Stimulated activated CD4-positive, alpha-beta T cell treated with anti-CD3 and anti-CD28 coated beads, Interleukin-12 subunit alpha, Interleukin-12 subunit beta, amount 100 ng/mL, for 48 hours (primary cell): ENCODE data around the gene LDLRAD4.
"Not testable (repeated sequence)": the region's sequence is repeated elsewhere in the genome, so short reads cannot be mapped to it uniquely, and the experiment has no call there.

Source experiments
- DNase-seq, 3 donors: peaks; one replicate each; pipeline ENCODE4 v3.0.0-alpha.2; 2020; ENCODE audit warnings: low read depth in 2 of 3, low spot score in 1 of 3

The LDLRAD4 gene

DNA sequence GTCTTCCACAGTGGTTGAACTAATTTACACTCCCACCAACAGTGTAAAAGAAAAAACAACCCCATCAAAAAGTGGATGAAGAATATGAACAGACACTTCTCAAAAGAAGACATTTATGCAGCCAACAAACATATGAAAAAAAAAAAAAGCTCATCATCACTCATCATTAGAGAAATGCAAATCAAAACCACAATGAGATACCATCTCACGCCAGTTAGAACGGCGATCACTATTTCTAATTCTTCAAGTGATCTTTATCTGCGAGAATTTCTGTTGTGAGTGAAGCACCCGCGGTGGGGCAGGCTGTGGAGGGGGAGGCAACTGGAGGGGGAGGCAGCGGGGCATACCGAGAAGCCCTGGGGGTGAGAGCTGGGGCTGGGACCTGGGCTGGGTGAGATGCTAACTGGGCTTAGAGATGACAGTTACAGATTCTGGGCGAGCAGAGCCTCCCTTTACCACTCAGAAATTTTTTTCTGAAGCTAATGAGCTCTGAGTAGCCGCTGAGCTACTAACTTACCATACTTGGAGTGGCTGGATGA lies 389.5 kb downstream of the LDLRAD4 start:
- not testable (repeated sequence) for DNase-seq

DNA sequence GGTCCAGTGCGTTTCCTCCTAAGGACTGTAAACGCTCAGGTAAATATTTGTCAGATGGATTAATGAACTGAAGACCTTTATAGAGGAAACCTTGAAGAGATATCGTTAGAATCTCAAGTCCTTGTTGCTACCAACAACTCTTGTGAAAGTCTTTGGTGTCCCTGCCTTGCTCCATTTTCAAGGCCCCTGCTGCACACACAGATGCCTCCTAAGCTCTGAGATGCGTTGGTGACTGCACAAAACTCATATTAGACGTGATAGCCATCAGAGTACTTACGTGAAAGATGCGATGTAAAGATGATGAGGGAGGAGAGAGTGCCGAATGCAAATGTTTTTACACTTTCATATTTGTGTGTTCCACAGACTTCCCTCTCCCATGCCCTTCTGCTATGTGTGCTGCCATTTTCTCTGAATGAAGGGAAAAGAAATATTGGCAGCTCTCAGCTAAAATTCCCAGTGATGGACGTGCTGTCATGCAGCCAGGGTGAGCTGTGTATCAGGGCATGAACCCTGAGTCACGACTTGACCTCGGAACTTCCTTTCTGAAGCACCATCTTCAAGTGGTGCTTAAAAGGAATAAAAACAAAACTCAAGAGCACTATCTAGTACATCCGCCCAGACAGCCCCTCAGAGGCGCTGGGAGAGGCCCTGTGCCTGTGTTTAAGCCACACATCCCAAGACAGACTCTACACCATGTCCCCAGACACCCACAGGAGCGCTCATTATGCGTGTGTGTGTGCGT lies 390.4 kb downstream of the LDLRAD4 start:
- DNase-seq: no peak

DNA sequence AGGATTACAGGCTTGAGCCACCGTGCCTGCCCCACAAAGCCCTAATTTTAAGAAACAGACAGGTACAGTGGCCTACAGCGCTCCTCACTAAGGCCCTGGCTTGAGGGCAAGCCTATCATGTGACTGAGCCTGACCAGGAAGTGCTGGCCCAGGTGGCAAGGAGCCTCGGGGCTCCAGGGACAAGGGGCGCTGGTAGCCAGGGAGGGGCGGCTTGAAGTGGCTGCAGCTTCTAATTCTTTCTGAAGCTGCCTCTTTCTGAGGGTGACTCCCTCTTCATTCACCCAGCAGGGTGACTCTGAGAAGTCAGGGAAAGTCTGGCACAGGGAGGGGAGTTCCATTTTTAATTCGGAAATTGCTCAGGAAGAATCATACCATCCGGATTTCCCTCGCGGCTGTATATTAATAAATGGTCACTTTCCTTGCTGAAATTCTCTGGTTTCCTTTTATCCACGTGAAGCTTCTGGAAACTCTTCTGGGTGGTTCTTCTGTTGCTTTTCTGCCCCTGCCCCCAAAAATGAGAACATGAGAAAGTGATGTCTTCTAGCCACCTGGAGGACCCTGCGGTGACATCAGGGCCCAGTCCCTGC lies 392.1 kb downstream of the LDLRAD4 start:
- DNase-seq: no peak

DNA sequence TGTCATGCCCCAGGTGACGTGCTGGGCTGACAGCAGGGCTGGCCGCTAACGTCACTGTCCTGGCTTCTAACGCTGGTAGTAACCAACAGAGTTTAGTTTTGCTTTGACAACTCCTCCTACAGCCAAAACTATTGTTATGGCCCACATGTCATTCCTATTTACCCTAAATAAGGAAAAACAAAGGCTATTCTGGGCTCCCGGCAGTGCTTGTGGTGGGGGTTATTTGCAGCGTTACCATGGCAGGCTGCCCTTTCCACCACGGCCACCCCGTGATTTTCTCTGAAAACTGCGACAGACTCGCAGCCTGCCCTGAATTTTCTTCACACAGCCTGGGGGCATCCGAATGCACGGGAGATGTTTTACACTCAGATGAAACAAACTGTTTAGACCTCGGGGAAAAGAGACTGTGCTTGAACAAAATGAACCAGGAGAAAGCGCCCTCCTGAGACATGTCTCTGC lies 392.6 kb downstream of the LDLRAD4 start:
- no peak for DNase-seq

DNA sequence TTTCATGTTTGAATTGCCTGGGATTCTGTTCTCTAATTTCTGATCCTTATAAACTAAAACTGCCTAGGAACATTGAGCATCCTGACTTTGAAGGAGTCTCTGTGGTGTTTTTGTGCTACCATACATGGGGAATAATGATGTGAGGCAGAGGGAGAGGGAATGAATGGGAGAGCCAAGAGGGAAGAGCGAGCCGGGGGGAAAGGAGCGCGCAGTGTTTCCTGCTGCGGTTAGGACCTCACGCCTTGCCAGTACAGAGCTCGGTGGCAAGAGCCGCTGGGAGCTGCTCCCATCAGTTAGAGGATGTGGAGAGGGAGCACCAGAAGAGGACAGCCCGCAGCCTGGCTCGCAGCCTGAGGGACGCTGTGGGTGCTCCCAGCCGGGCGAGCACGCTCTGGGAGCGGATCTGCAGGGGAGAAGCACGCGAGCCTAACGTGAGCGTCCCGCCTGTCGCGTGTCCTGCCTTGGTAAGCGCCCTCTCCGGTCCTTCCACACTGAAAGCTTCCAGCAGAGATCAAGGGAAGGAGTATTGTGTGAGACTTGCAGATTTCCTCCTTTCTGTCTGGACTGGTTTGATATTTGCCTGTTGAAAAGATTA lies 393.1 kb downstream of the LDLRAD4 start:
- no peak for DNase-seq

DNA sequence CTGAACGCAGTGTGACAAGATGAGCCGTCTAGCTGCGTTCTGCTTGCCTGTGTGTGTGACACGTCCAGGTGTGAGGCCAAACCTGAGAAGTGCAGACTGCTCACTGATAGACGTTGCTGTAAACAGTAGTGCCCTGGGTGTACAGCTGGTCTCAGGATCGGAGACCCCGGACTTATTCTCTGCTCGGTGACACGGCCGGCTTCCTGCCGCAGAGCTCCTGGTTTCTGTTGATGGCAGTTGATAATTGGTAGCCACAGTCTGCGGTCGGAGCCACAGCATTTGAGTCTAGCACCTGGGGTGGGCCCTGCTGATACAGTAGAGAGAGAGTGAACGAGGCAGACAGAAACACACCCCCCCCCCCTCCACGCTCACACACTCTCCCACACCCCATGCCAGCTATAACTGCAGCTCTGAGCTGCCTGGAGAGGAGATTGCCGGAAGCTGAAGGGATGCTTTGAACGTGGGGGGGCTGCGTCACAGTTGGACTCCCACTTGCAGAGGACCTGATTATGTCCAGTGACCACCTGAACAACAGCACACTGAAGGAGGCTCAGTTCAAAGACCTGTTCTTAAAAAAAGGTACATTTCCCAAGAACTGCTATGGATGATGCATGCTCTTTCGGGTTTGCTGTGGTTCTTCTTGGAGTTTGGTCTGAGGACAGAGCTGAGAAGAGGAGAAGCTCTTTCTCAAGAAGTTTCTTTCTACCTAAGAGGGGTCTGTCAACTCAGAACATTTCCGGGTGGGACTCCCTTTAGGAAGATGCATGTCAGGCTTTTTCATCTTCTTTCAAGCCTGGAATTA lies 393.8 kb downstream of the LDLRAD4 start:
- peak; percentile 57 to 62 (median 62) for DNase-seq

DNA sequence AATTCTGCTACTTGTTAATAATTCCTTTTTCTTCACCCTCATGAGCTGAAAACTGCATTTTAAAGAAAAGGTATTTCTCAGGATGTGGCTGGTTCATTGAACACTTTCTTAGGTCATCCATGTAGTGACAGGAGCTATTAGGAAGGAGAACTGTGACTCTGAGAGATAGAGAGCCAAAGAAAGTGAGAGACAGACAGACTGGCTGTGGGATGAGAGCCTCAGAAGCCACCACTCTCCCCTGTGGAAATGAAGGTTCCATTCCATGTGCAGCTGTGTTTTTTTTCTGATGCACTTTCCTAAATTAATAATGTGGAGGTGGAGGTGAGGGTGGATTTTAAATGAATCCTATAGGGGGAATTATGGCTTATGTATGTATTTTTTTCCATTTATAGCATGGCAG lies 394.5 kb downstream of the LDLRAD4 start:
- no peak for DNase-seq

DNA sequence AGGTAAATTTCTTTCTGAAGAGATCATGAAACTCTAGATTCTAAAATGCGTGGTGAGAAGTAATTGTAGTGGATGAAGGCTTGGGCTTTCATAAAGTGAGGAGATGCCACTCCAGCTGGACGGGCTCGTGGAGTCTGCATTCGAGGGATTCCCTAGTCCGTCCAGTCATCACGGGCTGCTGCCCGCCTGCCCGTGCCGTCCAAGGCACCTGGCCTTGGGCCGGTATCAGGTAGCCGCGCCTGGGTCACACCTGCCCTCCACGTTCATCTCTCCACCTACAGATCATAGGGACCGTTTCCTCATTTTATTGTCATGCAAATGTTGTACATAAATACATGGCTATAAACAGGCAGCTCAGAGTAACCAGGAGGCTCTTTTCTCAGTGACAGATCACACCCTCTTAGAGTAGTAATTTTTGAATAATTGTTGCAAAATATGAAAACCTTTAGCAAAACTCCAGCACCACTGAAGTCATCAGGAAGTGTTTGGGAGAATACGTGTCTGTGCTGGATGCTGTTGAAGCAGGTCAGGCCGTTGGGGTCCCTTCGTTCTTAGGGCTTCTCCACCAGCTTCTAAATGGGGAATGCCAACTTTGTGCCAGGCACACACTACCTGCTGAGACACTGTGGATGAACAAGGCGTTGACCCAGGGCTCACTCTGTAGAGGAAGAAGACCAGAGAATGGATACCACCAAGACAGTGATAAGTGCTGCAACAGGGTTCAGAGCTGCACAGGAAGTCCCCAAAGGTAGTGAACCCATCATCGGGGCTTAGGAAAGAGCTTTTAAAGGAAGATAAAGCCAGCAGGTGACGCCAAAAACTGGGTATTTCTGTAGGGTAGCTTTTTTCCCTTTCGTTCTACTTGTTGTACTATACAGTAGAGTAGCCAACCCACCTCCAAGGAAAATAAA lies 395.3 kb downstream of the LDLRAD4 start:
- no peak for DNase-seq

DNA sequence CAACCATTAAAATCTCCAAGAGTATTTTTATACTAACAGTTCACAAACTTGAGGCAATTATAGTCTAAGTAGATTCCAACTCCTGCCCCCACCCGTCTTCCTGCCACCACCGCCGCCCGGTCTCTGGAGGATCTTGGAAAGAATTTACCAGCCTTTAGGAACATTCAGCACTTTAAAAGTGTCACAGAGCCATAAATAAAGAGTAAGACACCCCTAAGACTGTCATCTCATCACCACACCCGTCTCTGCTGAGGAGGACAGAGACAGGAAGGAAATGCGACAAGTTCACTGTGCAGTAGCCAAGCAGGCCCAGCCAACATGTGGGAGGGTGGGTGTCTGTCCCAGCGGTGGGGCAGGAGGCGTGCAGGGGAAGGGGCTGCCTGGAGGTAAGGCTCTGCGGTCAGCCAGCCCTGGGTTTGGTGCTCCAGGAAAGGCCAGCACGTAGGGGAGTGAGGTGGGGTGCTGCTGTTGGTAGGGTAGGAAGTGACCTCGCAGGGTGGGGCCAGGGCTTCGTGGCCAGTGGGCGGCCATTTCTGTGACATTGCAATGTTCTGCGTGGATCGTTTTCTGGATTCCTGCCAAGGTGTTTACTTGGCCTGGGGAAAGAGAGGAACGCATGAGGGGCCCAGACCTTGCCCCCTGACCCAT lies 396.2 kb downstream of the LDLRAD4 start:
- no peak for DNase-seq

DNA sequence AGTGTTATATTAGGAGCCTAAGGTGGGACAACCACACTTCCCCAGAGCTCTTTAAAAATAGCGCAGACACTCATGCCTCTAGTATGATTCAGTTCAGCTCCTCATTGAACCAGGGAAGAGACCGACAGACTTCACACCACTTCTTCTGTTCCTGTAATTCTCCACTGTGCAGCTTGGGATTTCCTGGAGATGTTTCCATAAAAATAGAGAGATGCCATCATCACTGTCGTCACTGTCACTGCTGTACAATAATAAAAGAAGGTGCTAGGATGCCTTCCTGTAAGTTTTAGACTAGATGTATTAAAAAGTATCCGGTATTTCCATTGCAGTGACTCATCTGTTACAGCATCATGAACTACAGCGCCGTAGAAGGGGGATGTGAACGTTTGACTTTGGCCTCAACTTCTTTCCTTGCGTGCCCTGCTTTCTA lies 396.9 kb downstream of the LDLRAD4 start:
- no peak for DNase-seq

DNA sequence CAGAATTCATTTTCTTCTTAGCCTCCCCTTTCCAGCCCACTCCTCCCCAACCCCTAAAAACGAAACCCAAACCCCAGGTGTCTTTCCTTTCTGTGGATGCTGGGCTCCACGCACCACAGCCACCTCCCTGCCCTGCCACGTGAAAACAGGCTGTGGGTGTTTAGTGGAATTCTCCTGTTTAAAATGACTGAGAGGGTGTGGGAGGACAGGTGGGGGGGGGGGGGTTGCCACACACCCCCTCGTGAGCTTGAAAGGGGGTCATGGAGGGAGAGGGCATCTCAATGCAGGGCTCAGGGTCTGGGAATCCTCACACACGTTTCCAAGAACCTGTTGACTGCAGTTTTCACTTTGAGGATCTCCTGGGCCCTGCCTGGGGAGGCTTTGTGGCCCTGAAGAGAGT lies 397.5 kb downstream of the LDLRAD4 start:
- no peak for DNase-seq

DNA sequence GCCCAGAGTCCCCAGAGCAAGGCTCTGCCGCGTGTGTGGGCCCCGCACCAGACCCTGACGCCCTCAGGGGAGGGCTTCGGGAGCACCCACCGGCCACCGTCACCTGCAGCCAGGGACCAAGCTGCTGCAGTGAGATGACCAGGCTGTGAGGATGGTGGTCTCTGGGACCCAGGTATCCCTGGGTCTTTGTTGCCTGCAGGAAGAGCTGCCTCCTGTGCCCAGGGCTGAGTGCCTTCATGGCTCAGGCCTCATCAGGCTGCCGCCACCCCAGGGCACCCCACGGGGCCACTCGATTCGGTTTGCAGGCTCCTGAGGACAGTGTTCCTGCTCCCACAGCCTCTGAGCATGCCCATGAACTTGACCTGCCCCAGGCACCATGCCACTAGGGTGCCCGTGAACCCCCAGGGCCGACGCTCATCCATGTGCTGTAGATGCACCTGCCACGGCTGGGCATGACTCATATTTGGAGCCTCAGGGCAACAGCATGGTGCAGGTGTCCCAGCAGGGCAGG lies 398.0 kb downstream of the LDLRAD4 start:
- DNase-seq: no peak

DNA sequence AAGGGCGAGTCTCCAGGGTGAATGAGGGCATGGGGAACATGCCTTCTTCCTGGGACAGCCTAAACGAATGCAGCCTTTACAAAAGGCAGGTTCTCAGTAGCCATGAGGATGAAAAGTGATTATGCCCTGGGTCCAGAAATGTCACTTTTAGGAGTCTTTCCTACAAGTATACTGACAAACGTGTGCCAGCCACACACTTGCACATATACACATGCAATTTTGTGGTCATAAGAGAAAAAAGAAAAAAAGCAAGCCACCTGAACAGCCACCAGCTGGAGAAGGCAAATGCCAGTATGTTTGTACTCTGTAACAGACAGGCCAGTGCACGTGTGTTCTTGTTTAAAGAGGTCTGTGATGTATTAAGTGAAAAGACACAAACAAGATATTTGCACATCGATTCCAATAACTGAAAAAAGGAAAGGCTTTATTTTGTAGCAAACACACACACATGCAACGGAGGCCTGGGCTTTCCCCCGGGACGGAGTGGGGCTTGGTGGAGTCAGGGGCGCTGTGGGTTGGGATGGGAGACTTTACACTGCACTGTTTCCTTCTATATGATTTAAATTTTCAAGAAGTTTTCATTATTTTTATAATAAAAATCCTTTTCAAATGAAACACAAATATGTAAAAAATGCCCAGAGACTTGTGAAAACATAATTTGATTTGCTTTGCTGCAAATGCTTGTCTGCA lies 399.4 kb downstream of the LDLRAD4 start:
- DNase-seq: no peak

DNA sequence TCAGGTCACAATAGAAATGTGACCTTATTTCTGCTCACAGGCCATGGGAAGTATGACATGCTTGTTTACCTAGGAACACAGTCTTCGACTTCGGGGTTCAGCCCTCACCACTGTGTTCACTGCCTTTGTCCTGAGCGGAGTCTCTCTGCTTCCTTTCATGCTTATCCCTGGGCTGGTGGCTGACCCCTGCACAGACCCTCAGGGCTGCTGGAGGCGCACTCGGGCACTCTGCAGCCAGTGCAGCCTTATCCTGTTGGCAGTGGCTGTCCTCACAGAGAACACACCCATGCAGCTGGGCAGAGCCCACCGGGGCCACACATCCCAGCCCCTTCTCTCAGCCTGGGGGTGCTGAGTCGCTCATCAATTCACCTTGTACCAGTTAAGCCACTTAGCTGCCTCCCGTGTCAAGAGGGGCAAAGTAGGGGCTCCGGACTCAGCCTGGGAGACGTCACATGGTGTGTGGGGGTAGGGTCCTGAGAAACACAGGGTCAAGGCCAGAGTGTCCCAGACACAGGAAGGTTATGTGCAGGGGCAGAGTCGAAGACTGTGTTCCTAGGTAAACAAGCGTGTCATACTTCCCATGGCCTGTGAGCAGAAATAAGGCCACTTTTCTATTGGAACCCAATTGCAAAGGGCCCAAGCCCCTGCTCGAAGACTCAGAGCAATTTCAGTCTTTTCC lies 400.3 kb downstream of the LDLRAD4 start:
- DNase-seq: no peak

DNA sequence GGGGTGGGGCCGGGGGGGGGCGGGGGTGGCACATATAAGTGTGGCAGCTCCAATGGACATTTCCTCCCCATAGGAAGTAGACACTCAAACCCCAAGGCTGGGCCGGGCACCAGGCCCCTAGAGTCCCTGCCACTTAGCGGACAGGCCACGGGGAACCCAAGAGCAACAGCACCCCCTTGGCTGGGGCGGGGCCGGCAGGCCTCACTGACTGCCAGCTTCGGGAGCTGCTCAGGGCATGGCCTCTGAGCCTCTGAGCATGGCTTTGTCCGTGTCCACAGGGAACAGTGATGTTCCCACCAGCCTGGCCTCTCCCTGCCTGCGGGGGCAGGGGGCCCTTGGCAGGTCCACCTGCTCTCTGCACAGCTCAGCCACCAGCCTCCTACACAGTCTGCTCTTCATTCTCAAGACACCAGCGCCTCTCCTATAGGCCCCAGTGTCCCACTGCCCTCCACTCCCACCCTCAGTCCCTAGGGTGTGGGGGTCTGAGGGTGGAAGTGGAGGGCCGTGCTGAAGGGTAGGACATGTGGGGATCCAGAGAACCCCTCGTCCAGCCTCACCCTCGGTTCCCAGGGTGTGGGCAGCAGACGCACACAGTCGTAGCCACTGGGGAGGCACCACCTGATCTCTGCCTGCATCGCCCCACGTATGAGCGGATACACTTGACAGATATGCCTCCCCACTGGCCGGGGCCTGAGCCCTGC lies 401.1 kb downstream of the LDLRAD4 start:
- no peak for DNase-seq

DNA sequence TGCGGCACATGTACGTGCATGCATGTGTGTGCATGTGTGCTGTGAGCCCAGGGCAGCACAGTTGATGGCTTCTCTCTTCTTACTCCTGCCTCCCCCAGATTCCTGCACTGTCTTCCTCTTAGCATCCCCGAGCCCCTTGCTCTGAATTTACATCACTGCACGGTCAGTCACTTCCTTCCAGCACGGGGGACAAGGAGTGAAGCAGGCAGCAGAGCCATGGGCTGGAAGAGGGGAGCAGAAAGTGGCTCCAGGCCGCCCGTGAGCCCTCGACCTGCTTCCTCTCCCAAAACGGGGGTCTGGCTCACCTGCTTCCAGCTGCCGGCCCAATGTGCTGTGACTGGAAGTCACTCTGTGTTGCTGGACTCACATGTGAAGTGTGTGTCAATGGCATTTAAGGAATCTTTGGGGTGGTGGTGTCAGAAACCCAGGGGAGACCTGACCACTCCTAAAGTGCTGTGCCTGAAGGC lies 401.7 kb downstream of the LDLRAD4 start:
- DNase-seq: no peak

DNA sequence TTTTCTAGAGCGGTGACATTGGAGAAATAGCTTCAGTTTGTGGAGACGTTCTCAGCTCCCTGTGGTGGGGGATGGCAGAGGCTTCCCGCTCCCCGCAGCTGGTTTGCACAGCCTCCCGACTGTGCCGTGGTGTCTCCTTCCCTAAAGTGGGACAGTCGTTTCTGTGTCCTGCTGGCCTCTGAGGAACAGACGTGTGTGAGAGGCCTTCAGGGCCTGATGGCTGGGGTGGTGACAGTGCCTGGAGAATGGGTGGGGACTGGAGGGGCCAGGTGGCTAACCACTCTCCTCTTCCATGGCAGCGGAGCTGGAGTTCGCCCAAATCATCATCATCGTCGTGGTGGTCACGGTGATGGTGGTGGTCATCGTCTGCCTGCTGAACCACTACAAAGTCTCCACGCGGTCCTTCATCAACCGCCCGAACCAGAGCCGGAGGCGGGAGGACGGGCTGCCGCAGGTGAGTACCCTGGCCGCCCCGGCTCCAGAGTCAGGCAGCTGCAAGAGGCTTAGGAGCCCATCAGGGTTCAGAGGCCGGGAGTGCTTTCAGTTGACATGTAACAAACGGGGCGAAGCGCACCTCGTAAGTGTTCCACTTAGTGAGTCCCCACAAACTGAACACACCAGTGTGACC lies 402.4 kb downstream of the LDLRAD4 start:
- DNase-seq: no peak
